ENCODE measurements around the gene ITSN2. TPM values are rescaled to one million over a fixed set of nuclear protein-coding genes. Genes with fewer than 3 reads are reported as not detected.
A peak's percentile ranks its signal among the peaks of the same experiment; 100 is the strongest.

The ITSN2 gene
- total RNA-seq, 2 donors from 2014 or later: 12.6 to 16.8 TPM

DNA sequence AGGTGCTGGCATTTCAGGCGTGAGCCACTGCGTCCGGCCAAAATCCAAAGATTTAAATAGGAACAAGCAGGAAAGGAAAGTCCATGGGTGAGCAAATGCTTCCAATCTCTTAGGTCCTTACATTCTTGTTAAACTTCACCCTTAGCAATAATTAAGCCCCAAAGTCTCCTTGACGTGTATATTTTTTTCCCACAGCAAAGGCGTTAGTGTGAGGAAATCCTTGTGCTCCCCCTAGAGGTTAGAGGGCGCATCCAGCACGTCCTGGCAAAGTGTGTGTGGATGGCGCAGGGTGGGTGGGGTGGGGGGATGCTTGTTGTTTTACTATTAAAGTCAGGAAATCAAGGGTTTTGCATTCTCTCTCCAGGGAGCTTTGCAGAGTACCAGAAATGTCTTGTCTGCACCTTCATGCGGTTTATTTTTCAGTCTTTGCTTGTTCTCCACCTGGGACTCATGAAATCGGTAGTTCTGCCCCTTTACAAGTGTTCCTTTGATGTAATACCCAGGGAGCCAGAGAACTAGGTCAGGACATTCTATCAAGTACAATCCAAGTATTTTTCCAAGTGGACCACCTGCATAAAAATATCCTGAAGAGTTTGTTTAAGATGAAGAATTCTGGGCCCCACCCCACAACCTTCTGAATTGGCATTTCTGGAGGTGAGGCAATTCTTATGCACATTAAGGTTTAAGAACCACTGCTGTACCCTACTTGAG, 22.2 kb upstream of the ITSN2 start:
- no peak overlapping the region for H3K4me3 Mint-ChIP-seq
- no peaks in the 10 kb centered on the region for H3K9me3 Mint-ChIP-seq
- DNase-seq: peak; percentile 89
- H3K4me1 Mint-ChIP-seq: peaks cover 6% of the 10 kb centered on the region
- H3K36me3 Mint-ChIP-seq (ENCODE audit: low read depth): no peaks in the 10 kb centered on the region
- Histone ChIP-seq H3K4me3 (ENCODE audit: low read length) (no peak overlapping the region), H3K9me3 (ENCODE audit: control insufficient read depth, low read length) (no peaks in the 10 kb centered on the region), H3K36me3 (ENCODE audit: control insufficient read depth, insufficient read depth, low read length) (no peaks in the 10 kb centered on the region), H3K27ac (ENCODE audit: low read depth, low read length) (no peak overlapping the region), H3K27me3 (ENCODE audit: control insufficient read depth, insufficient read depth, low read length, poor library complexity, severe bottlenecking) (no peaks in the 10 kb centered on the region), H3K9ac (ENCODE audit: extremely low read depth, low read length, poor library complexity, severe bottlenecking) (no peak overlapping the region), H3K4me1 (ENCODE audit: control insufficient read depth, insufficient read depth, low read length) (peaks cover 4% of the 10 kb centered on the region)
- peak; percentile 85 for TF ChIP-seq CTCF (conservative IDR thresholded peaks at IDR 0.05)
- H3K27me3 Mint-ChIP-seq (ENCODE audit: insufficient read depth): no peaks in the 10 kb centered on the region
- 37 to 65% methylated on average over 4 to 10 of the region's 10 CpGs for WGBS, 2 experiments (ENCODE audit: insufficient coverage in 1 of 2, insufficient read length in 1 of 2)
- no peak overlapping the region for H3K27ac Mint-ChIP-seq

DNA sequence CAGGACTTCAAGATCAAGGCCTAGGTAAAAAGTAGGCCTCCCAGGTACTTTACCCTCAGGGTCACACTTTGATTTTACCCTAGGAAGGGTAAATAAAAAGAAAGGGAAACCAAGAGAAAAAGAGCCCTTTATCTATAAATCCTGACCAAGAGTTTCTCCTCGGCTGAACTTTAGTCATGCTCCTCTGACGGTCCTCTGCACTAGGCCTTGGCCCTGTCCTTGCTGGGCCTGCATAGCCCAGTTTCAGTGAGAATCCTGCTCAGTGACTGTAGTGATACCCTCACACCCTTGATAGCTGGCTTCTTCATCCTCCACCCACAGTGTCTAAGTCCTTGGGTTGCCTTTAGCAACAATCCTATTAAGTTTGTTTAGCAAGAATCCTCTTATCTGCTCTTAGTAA, 20.5 kb upstream of the ITSN2 start:
- no peak overlapping the region for H3K4me3 Mint-ChIP-seq
- H3K4me3 ChIP-seq (ENCODE audit: low read length): no peak overlapping the region
- TF ChIP-seq CTCF (conservative IDR thresholded peaks at IDR 0.05): no peak
- no peak for DNase-seq
- peak overlapping the region; percentile 1 for H3K27ac Mint-ChIP-seq
- peaks cover 6% of the 10 kb centered on the region for H3K4me1 Mint-ChIP-seq
- H3K9me3 Mint-ChIP-seq: no peaks in the 10 kb centered on the region
- H3K27me3 ChIP-seq (ENCODE audit: control insufficient read depth, insufficient read depth, low read length, poor library complexity, severe bottlenecking): no peaks in the 10 kb centered on the region
- H3K27ac ChIP-seq (ENCODE audit: low read depth, low read length): no peak overlapping the region
- peaks cover 4% of the 10 kb centered on the region for H3K4me1 ChIP-seq (ENCODE audit: control insufficient read depth, insufficient read depth, low read length)
- no peaks in the 10 kb centered on the region for H3K36me3 Mint-ChIP-seq (ENCODE audit: low read depth)
- no peaks in the 10 kb centered on the region for H3K27me3 Mint-ChIP-seq (ENCODE audit: insufficient read depth)
- 72 to 100% methylated on average over 2 of the region's 2 CpGs for WGBS, 2 experiments (ENCODE audit: insufficient coverage in 1 of 2, insufficient read length in 1 of 2)
- H3K36me3 ChIP-seq (ENCODE audit: control insufficient read depth, insufficient read depth, low read length): no peaks in the 10 kb centered on the region
- no peaks in the 10 kb centered on the region for H3K9me3 ChIP-seq (ENCODE audit: control insufficient read depth, low read length)
- H3K9ac ChIP-seq (ENCODE audit: extremely low read depth, low read length, poor library complexity, severe bottlenecking): no peak overlapping the region

DNA sequence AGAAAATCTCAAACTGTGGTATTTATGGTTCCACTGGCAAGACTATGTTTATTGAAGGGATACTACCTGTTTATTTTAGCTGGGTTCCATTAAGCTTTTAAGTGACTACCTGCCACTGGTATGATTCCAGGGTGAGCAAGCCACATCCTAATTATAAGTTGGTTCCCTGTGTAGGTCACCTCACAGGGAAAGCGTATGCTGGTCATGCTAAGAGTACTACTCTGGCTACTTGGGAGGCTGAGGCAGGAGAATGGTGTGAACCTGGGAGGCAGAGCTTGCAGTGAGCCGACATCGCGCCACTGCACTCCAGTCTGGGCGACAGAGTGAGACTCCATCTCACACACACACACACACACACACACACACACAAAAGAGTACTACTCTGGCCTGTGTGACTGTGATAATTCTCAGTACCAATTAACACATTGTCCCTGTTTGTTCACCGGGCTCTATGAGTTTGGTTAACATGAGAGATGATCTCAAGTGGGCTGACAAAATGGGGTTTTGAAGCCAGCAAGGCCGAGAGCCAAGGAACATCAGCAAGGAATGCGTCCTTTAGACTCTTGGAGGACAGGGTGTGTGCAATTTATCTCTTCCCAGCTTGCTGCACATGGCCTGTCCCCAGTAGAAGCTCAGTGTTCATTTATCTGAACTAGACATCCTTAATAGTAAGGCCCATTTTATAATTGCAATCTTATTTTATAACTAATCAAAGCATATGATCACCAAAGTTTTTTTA, 15.2 kb upstream of the ITSN2 start:
- no peak overlapping the region for H3K27ac Mint-ChIP-seq
- no peaks in the 10 kb centered on the region for H3K36me3 ChIP-seq (ENCODE audit: control insufficient read depth, insufficient read depth, low read length)
- H3K9me3 Mint-ChIP-seq: no peaks in the 10 kb centered on the region
- no peaks in the 10 kb centered on the region for H3K36me3 Mint-ChIP-seq (ENCODE audit: low read depth)
- H3K4me1 ChIP-seq (ENCODE audit: control insufficient read depth, insufficient read depth, low read length): peaks cover under 1% of the 10 kb centered on the region
- TF ChIP-seq CTCF (conservative IDR thresholded peaks at IDR 0.05): no peak
- peaks cover 3% of the 10 kb centered on the region for H3K4me1 Mint-ChIP-seq
- no peaks in the 10 kb centered on the region for H3K27me3 Mint-ChIP-seq (ENCODE audit: insufficient read depth)
- H3K9me3 ChIP-seq (ENCODE audit: control insufficient read depth, low read length): no peaks in the 10 kb centered on the region
- 72 to 77% methylated on average over 4 to 5 of the region's 8 CpGs for WGBS, 2 experiments (ENCODE audit: insufficient coverage in 1 of 2, insufficient read length in 1 of 2)
- H3K4me3 ChIP-seq (ENCODE audit: low read length): no peak overlapping the region
- no peak for DNase-seq
- H3K27me3 ChIP-seq (ENCODE audit: control insufficient read depth, insufficient read depth, low read length, poor library complexity, severe bottlenecking): no peaks in the 10 kb centered on the region
- no peak overlapping the region for H3K4me3 Mint-ChIP-seq
- no peak overlapping the region for H3K9ac ChIP-seq (ENCODE audit: extremely low read depth, low read length, poor library complexity, severe bottlenecking)
- H3K27ac ChIP-seq (ENCODE audit: low read depth, low read length): no peak overlapping the region

Measured in endodermal cell (in vitro differentiated cells).